GM21619 (cell line): Measurements from ENCODE around the gene FYN.
"Not testable (repeated sequence)": the region's sequence is repeated elsewhere in the genome, so short reads cannot be mapped to it uniquely, and the experiment has no call there.

ENCODE experiments used
- ATAC-seq: cut with Tn5 transposase; IDR thresholded peaks from one replicate; pipeline ENCODE4 v1.9.1; 2021; ENCODE audit not compliant: unreplicated experiment

Gene FYN

DNA sequence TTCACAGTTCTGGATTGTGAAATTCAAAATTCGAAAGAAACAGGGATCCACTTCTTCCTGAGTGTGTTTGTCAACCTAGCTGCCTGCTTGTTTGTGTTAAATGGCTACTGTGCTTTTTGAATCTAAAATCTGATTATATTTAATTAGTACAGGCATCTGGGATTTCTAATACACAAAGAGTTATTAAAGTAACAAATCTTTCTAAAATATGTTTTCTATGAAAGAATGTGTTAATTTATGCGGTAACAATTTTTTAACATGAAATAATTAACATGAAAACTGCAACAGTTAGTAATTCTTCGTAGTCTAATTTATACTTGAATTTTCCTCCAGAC, 186.4 kb downstream of the FYN start:
- ATAC-seq = no peak

DNA sequence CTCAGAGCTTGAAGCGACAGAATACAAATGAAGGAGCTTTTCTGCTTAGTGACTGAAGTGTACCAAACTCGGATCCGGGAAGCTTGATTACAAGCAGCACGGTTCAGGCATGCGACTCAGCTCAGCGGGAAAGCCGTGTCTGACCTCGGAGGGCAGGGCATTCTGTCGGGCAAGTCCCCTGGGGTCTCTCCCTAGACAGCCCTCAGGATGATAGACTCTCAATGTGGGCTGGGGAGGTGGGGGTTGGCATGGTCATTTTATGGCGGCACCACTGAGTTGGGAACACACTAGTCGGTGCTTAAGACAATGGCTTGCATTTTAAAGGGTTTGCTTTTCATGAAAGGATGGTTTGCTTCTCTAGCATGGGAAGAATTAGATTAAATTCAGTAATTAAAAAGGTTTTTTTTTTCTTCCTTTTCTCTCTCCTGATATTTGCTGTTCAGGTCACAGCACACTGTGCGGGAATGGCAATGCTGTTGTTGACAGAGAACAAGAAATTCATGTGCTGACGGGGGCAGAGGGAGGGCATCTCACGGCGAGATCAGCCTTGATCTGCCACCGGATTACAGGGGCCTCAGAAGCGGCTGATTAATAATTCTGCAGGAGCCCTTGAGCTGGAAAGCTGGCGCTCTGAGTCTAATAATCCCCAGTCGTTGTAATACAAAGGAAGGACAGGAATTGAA, 186.9 kb downstream of the FYN start:
- no peak for ATAC-seq

DNA sequence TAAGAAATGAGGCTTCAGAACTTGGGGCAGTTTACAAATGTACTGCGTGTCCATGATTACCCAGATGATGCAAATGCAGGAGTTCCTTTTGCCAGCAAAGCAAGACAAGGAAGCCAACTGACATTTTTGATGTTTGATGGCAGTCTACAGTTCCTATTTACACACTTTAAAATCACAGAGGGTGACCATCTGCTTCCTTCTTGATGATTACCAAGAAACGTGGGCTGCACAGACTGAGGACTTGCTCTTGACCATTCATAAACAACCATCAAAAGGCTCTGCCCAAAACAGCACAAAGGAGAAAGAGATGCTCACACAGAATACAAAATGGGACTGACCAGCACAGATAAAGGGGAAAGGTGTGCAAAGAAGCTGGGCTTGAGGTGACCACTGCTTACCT, 187.7 kb downstream of the FYN start:
- no peak for ATAC-seq

GRCh38 chr6:111685058-111685457, 188.2 kb downstream of the FYN start:
- no peak for ATAC-seq

DNA sequence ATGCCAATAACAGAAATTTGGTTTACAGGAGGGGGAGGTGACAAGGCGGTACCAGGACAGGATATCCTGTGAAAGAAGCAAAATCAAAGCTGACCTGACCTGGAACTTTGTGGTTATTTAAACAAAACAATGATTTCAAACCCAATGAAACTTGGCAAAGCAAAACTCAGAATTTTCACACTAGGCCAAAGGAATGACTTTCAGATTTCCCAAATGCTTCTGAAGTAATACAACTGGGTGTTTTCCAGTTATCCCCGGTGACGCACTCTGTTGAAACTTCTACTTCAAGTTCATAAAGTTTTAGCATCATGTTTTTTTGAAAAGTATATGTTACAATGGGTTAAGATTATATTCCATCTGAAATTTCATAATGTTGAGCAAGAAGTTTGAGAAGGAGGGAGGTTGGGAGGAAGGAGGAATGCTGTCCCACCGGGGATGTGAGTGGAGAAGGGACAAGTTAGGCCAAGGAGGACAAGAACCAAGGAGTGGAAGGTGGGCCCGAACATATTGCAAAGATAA, 189.4 kb downstream of the FYN start:
- no peak for ATAC-seq

DNA sequence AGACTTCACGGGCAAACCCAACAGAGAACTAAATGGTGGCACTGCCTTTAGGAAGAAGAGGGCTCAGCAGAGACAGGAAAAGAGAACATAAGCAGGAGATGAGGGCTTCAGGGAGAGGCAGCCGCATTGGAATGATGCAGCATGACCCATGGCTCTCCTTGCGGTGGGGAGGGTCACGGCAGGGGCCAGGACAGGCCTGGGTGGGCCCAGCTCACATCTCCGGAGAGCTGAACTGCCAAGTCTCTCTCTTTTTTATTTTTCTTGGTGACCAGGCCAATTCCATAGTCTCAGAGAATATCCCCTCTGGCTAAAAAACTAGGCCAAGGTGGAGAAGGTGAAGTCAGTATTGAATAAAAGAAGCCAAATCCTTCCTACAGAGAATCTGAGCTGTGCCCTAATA, 190.1 kb downstream of the FYN start:
- ATAC-seq = no peak

GRCh38 chr6:111681860-111682259, 191.4 kb downstream of the FYN start:
- ATAC-seq = no peak

DNA sequence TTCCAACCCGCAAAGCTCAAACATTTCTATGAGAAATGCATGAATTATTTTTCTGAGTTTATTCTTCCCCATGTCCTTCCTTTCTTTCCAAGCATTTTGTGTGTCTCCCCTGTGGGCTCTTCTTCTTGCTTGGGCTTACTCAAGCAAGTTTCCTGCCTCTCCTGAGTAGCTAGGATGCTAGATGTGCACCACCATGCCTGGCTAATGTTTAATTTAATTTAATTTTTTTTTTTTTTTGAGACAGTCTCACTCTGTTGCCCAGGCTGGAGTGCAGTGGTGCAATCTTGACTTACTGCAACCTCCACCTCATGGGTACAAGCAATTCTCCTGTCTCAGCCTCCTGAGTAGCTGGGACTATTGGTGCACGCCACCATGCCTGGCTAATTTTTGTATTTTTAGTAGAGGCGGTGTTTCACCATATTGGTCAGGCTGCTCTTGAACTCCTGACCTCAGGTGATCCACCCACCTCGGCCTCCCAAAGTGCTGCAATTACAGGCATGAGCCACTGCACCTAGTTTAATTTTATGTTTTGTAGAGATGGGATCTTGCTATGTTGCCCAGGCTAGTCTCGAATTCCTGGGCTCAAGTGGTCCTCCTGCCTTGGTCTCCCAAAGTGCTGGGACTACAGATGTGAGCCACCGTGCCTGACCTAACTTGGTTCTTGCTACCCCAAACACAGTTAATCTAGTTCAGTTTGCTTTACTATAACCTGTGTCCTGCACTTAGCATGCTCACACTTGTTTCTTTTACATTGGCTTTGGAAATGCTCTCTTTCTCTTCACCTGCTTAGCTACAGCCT, 192.2 kb downstream of the FYN start:
- ATAC-seq = not testable (repeated sequence)

DNA sequence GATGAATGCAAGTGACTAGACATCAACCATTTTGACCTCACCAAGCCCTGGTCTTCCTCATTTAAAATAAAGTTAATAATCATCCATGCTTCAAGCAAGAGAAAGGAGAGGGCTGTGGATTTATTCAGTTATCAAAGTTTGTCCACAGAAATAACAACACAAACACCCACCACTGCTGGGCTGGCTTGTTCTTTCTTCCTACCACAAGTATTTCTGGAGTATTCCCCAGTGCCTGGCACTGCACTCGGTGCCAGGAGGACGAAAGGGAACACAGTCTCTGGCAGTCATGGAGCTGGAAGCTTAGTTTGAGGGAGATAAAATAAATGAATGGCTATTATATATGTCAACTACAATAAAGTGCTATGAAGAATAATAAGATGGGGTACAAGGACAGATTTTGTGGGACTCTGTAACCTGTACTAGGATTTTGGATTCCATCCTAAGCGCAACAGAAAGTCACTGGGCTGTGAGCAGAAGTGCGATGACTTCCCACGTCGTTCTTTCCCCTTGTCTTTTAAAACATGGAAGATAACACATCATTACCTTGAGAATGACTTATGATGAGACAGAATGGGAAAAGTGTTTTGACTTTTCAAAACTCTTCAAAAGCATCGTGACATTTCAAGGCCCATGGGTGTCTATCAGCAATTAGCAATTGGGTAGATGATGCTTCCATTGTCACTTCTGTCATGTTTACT, 193.1 kb downstream of the FYN start:
- ATAC-seq = no peak

DNA sequence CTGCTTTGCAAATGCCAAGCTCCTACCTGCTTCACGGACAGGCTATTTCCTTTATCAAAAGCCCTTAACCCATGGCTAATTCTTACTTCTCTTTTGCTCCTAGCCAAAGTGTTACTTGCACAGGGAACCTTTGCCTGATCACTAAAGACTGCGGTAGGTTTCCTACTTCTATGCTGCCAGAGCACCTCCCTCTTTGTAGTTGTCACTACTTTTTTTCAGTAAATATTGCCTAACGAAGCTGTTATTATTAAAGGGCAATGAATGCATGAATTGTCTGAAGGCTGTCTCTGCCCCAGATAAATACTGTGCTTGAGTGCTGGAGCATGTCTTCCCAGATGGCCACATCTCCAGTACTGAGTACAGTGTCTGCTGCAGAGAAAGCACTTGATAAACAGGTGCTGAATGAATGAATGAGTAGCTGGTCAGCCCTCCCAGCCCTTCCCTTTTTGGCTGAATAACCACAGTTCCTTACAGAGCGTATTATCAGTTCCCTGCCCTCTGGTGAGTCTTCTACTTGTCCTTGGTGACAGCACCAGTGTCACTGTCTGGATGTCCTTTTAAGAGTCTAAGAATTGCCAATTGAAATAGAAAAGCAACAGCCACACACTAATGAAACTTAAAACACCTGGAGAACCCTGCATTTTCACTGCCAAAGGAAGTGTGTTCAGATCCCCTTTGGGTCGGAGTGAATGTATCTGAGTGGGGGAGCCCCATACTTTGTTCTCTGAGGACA, 194.0 kb downstream of the FYN start:
- no peak for ATAC-seq

DNA sequence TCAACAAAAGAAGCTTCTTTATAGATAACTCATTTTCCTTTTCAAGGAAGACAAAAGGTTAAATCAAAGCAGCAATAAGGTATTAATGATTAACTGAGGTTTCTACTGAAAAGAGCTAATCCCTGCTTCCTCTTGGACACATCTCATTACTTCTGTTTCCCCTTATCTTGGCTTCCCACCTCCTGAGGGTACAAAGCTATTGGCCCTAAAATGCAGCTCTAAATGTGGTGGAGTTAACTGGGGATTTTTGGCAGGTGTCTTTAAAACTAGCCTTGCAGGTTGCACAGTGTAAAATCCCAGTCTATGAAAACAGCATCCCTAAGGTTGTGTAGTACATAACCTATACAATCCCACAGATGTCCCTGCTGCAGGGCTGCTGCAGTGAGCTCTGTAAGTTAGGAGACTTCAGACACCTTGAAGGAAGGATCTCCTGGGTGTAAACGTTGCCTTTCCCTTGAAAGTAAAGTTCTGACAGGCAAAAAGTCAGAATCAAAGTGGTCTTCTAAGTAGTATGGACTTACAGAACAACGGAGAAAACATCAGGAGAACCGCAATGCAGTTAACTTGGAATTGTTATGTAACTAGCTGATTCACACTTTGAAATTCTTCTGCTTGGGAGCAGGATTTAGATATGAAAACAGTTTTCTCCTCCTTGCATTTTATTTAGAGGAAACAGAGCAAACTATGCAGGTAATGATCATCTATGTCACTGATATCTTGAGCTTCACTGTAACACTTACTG, 195.8 kb downstream of the FYN start:
- no peak for ATAC-seq

- ATAC-seq = no peak
These were observed 196.9 kb downstream of the FYN start for GRCh38 chr6:111676383-111676782.

- ATAC-seq = no peak
These were observed 198.4 kb downstream of the FYN start for GRCh38 chr6:111674883-111675282.

DNA sequence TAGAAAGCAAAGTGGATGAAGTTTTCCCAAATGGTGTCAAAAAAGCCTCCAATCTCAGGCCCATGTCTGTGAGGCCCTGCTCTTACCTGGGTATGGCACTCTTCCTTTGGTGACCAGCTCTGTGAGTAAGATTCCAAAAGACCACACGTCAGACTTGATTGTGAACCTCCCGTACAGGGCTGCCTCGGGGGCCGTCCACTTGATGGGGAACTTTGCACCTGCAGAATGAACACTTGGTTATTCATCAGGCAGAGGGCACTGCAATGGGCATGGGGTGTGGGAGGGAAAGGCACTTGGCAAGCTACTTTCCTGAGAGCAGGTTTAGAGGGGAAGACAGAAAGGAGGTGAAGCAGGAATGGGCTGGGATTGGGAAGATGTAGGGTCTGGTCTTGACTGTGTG, 198.8 kb downstream of the FYN start:
- ATAC-seq = no peak

- no peak for ATAC-seq
These were observed 199.3 kb downstream of the FYN start for GRCh38 chr6:111673937-111674336.

- no peak for ATAC-seq
These were observed 199.7 kb downstream of the FYN start for GRCh38 chr6:111673532-111673931.

- ATAC-seq = no peak
These were observed 200.3 kb downstream of the FYN start for GRCh38 chr6:111672761-111673450.

- no peak for ATAC-seq
These were observed 203.9 kb downstream of the FYN start for GRCh38 chr6:111669326-111669725.

DNA sequence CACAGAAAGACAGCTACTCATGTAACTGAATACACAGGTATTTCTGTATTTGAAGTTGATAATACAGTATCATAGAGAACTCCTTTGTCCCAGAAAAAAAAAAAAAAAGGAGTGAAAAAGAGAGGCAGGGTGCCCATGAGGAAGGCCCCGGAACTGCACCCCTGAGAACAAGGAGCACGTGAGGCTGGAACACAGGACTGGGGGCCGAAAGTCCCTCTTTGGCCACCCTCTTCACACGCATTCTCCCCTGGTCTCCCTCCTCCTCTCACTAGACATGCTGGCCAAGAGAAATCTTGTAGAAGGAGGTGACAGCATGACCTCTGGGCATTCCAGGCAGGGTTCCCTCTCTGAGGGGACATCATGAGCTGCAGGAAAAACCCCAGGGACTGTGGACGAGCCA, 204.8 kb downstream of the FYN start:
- ATAC-seq = no peak

DNA sequence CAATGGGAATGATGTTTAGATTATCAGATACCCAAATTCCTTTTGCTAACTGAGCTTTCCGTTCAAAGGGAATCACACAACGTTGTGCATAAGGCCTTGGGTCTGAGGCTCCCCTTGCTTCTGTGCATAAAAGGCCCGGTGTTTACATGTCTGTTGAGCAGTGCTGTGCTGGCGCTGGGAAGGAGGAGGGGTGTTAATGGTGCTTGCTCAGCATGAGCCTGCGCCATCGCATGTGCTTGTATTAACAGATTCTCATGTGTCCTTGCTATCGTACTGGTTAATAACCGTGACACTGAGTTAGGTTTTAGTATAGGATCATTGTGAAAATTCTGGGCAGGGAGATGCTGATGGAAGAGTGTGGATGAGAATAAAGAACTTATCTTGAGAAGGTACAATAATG, 205.3 kb downstream of the FYN start:
- no peak for ATAC-seq
